MM.1S (cell line): Measurements from ENCODE around the gene DAG1.

Experiments used
- DNase-seq: peaks from one replicate; pipeline ENCODE4 v3.0.0-alpha.2; 2015
- H2AFZ ChIP-seq: fragments of 300-600 bp; sonication (generic); 2 replicates; pipeline ENCODE4 v1.6.0; 2016; ENCODE audit warnings: antibody characterized with exemption, low read length
- H3F3A ChIP-seq: fragments of 300-600 bp; sonication (generic); 2 replicates; pipeline ENCODE4 v1.6.1; 2016; ENCODE audit warnings: mild to moderate bottlenecking, antibody characterized with exemption, low read length, moderate library complexity, mixed read lengths; ENCODE audit not compliant: insufficient read depth
- H3K27ac ChIP-seq: fragments of 300-600 bp; sonication (generic); 2 replicates; pipeline ENCODE4 v1.5.1; 2016; ENCODE audit warnings: mild to moderate bottlenecking, low read length
- H3K27me3 ChIP-seq: fragments of 300-600 bp; sonication (generic); replicated peaks from 2 replicates; pipeline ENCODE4 v1.6.0; 2016; ENCODE audit warnings: low read length; ENCODE audit not compliant: insufficient read depth
- H3K36me3 ChIP-seq: fragments of 300-600 bp; sonication (generic); replicated peaks from 2 replicates; pipeline ENCODE4 v1.6.1; 2016; ENCODE audit warnings: mild to moderate bottlenecking, low read length, mixed read lengths; ENCODE audit not compliant: insufficient read depth
- H3K4me1 ChIP-seq: fragments of 300-600 bp; sonication (generic); 2 replicates; pipeline ENCODE4 v1.6.1; 2016; ENCODE audit warnings: low read length, mixed read lengths
- H3K4me2 ChIP-seq: fragments of 300-600 bp; sonication (generic); 2 replicates; pipeline ENCODE4 v1.6.0; 2016; ENCODE audit warnings: low read depth, low read length
- H3K4me3 ChIP-seq: fragments of 300-600 bp; sonication (generic); 2 replicates; pipeline ENCODE4 v1.5.1; 2016; ENCODE audit warnings: low read length, mixed read lengths
- H3K79me2 ChIP-seq: fragments of 300-600 bp; sonication (generic); 2 replicates; pipeline ENCODE4 v1.6.1; 2016; ENCODE audit warnings: mixed run types, low read length, mixed read lengths
- H3K9ac ChIP-seq: fragments of 300-600 bp; sonication (generic); 2 replicates; pipeline ENCODE4 v1.6.1; 2016; ENCODE audit warnings: low read length, mixed read lengths
- H3K9me2 ChIP-seq: fragments of 300-600 bp; sonication (generic); replicated peaks from 2 replicates; pipeline ENCODE4 v1.6.1; 2016; ENCODE audit warnings: mild to moderate bottlenecking, low read length, mixed read lengths; ENCODE audit not compliant: insufficient read depth
- H3K9me3 ChIP-seq: fragments of 300-600 bp; sonication (generic); replicated peaks from 2 replicates; pipeline ENCODE4 v1.6.1; 2016; ENCODE audit warnings: mild to moderate bottlenecking, low read length, mixed read lengths; ENCODE audit not compliant: insufficient read depth
- H4K20me1 ChIP-seq: fragments of 300-600 bp; sonication (generic); 2 replicates; pipeline ENCODE4 v1.6.1; 2016; ENCODE audit warnings: mild to moderate bottlenecking, low read length, moderate library complexity, mixed read lengths; ENCODE audit not compliant: insufficient read depth
- CTCF ChIP-seq: fragments of 300-600 bp; sonication (generic); IDR thresholded peaks from 2 replicates; pipeline ENCODE4 v1.5.1; 2016; ENCODE audit warnings: antibody characterized with exemption, low read length, mixed read lengths
- EZH2 ChIP-seq: fragments of 300-600 bp; sonication (generic); optimal IDR thresholded peaks from 2 replicates; pipeline ENCODE3; 2017; ENCODE audit warnings: low read depth, mild to moderate bottlenecking, antibody characterized with exemption, low read length, mixed read lengths
- EZH2phosphoT487 ChIP-seq: fragments of 300-600 bp; sonication (generic); IDR thresholded peaks from 2 replicates; pipeline ENCODE4 v1.6.1; 2018; ENCODE audit warnings: antibody characterized with exemption, low read length

Gene DAG1

DNA sequence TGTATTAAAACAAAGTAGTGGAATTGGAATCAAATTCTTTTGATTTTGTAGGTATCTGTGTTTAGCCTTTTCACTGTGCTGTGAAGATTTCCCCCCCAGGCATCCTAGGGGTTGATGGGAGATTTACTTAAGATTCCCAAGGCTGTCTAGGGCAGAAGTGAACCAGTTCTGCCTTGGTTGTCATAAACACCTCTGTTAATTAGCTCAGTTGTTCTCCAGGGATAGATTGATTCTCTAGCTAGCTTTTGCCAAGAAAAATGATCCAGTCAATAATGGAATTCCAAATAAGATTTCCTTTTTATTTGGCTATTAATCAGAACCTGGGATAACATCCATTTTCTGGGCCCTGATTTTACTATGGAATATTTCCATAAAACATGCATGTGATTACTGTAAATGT is 12.7 kb downstream of the DAG1 start:
- H2AFZ ChIP-seq: no peak overlapping the region
- DNase-seq: no peak
- H3K4me3 ChIP-seq: no peak overlapping the region
- no peaks in the 10 kb centered on the region for H3K9me3 ChIP-seq
- no peak overlapping the region for H3K4me2 ChIP-seq
- no peak overlapping the region for H3K27ac ChIP-seq
- H4K20me1 ChIP-seq: no peaks in the 10 kb centered on the region
- no peaks in the 10 kb centered on the region for H3F3A ChIP-seq
- H3K27me3 ChIP-seq: no peaks in the 10 kb centered on the region
- H3K36me3 ChIP-seq: no peaks in the 10 kb centered on the region
- TF ChIP-seq EZH2 (no peak), EZH2phosphoT487 (no peak), CTCF (no peak)
- no peaks in the 10 kb centered on the region for H3K9me2 ChIP-seq
- peaks cover 50% of the 10 kb centered on the region for H3K79me2 ChIP-seq
- no peaks in the 10 kb centered on the region for H3K4me1 ChIP-seq
- H3K9ac ChIP-seq: no peak overlapping the region

- Histone ChIP-seq H3K4me2 (no peak overlapping the region), H3K79me2 (peaks cover 51% of the 10 kb centered on the region), H3K27ac (no peak overlapping the region), H3K36me3 (no peaks in the 10 kb centered on the region), H3K9ac (no peak overlapping the region), H3K9me2 (no peaks in the 10 kb centered on the region), H3F3A (no peaks in the 10 kb centered on the region), H2AFZ (no peak overlapping the region), H3K4me1 (no peaks in the 10 kb centered on the region), H3K4me3 (no peak overlapping the region), H3K9me3 (no peaks in the 10 kb centered on the region), H3K27me3 (no peaks in the 10 kb centered on the region), H4K20me1 (no peaks in the 10 kb centered on the region)
- no peak for TF ChIP-seq CTCF
- TF ChIP-seq EZH2: no peak
- no peak for TF ChIP-seq EZH2phosphoT487
- no peak for DNase-seq
Observed at GRCh38 chr3:49484471-49484870, 14.4 kb downstream of the DAG1 start.

- Histone ChIP-seq H3K27ac (no peak overlapping the region), H3K9me2 (no peaks in the 10 kb centered on the region), H3K4me3 (no peak overlapping the region), H3K27me3 (no peaks in the 10 kb centered on the region), H3K36me3 (no peaks in the 10 kb centered on the region; the same call in 1 of the 2 replicates), H3K4me2 (no peak overlapping the region), H4K20me1 (no peaks in the 10 kb centered on the region), H2AFZ (no peak overlapping the region), H3K9ac (no peak overlapping the region), H3K79me2 (peaks cover 26% of the 10 kb centered on the region), H3F3A (no peaks in the 10 kb centered on the region), H3K9me3 (no peaks in the 10 kb centered on the region), H3K4me1 (no peaks in the 10 kb centered on the region)
- TF ChIP-seq CTCF (no peak), EZH2phosphoT487 (no peak), EZH2 (no peak)
- no peak for DNase-seq
Observed at GRCh38 chr3:49489247-49489646, 19.2 kb downstream of the DAG1 start.
